HG03378 (cell line): ENCODE measurements around the gene OR8B8.
"Not testable (repeated sequence)": the region's sequence is repeated elsewhere in the genome, so short reads cannot be mapped to it uniquely, and the experiment has no call there.

Experiments
- ATAC-seq: cut with Tn5 transposase; IDR thresholded peaks from one replicate; pipeline ENCODE4 v1.9.1; 2021; ENCODE audit warnings: mild to moderate bottlenecking, moderate library complexity; ENCODE audit not compliant: unreplicated experiment

Gene OR8B8

GRCh38 chr11:124442442-124442841 is 3.1 kb downstream of the OR8B8 start:
- no peak for ATAC-seq

GRCh38 chr11:124441519-124441918 is 4.0 kb downstream of the OR8B8 start:
- no peak for ATAC-seq

GRCh38 chr11:124441081-124441480 is 4.4 kb downstream of the OR8B8 start:
- ATAC-seq: no peak

- no peak for ATAC-seq
Observed at GRCh38 chr11:124440608-124441007, 4.9 kb downstream of the OR8B8 start.

GRCh38 chr11:124434699-124435098 is 10.8 kb downstream of the OR8B8 start:
- ATAC-seq: no peak

GRCh38 chr11:124429599-124429998 is 15.9 kb downstream of the OR8B8 start:
- no peak for ATAC-seq

- no peak for ATAC-seq
Observed at GRCh38 chr11:124424384-124424921, 21.0 kb downstream of the OR8B8 start, which contains the start of gene OR8B4. Gene OR8B4, minus strand, starts transcription at chr11:124424871. Its CDS starts 0 bp downstream, at chr11:124424871.

GRCh38 chr11:124421043-124421442 is 24.5 kb downstream of the OR8B8 start:
- ATAC-seq: no peak

- ATAC-seq: no peak
Observed at GRCh38 chr11:124415356-124415923, 30.1 kb downstream of the OR8B8 start.

- ATAC-seq: no peak
Observed at GRCh38 chr11:124409906-124410305, 35.6 kb downstream of the OR8B8 start.

- ATAC-seq: no peak
Observed at GRCh38 chr11:124405581-124405980, 39.9 kb downstream of the OR8B8 start.

- ATAC-seq: not testable (repeated sequence)
Observed at GRCh38 chr11:124403186-124403585, 42.3 kb downstream of the OR8B8 start.

GRCh38 chr11:124402326-124402922 is 43.1 kb downstream of the OR8B8 start:
- ATAC-seq: peak; percentile 83

- ATAC-seq: no peak
Observed at GRCh38 chr11:124398924-124399323, 46.6 kb downstream of the OR8B8 start, which contains the start of gene OR8B3. Gene OR8B3, minus strand, starts transcription at chr11:124399024. Its CDS starts 1,673 bp downstream, at chr11:124397351.

GRCh38 chr11:124396847-124397246 is 48.6 kb downstream of the OR8B8 start:
- not testable (repeated sequence) for ATAC-seq

GRCh38 chr11:124394408-124394807 is 51.1 kb downstream of the OR8B8 start:
- no peak for ATAC-seq
